Smooth muscle cell (in vitro differentiated cells): ENCODE measurements around the gene CEP83. TPM values are rescaled to one million over a fixed set of nuclear protein-coding genes. Genes with fewer than 3 reads are reported as not detected.

ENCODE experiments used
- DNase-seq: peaks from one replicate; lab custom pipeline; 2025; ENCODE audit not compliant: unreplicated experiment; lab: John Stamatoyannopoulos, UW
- H2AFZ ChIP-seq: fragments of 200-600 bp; sonication (generic); 2 replicates; pipeline ENCODE4 v1.6.0; 2016; ENCODE audit warnings: antibody characterized with exemption, low read depth, mild to moderate bottlenecking
- H3F3A ChIP-seq: fragments of 200-600 bp; sonication (generic); 2 replicates; pipeline ENCODE4 v1.6.0; 2017; ENCODE audit warnings: antibody characterized with exemption, low read depth
- H3K27ac ChIP-seq: fragments of 200-600 bp; sonication (generic); 2 replicates; pipeline ENCODE4 v1.5.1; 2016; ENCODE audit warnings: low read depth, mild to moderate bottlenecking
- H3K27me3 ChIP-seq: fragments of 200-600 bp; sonication (generic); 2 replicates; pipeline ENCODE4 v1.6.1; 2016; ENCODE audit warnings: low read depth, mild to moderate bottlenecking
- H3K36me3 ChIP-seq: fragments of 200-600 bp; sonication (generic); 2 replicates; pipeline ENCODE4 v1.5.1; 2016; ENCODE audit warnings: low read depth
- H3K4me1 ChIP-seq: fragments of 200-600 bp; sonication (generic); 2 replicates; pipeline ENCODE4 v1.5.1; 2016; ENCODE audit warnings: low read depth
- H3K4me2 ChIP-seq: fragments of 200-600 bp; sonication (generic); 2 replicates; pipeline ENCODE4 v1.6.0; 2016; ENCODE audit warnings: mild to moderate bottlenecking
- H3K4me3 ChIP-seq: fragments of 200-600 bp; sonication (generic); 2 replicates; pipeline ENCODE4 v1.5.1; 2016; ENCODE audit warnings: mild to moderate bottlenecking
- H3K79me2 ChIP-seq: fragments of 200-600 bp; sonication (generic); 2 replicates; pipeline ENCODE4 v1.6.0; 2016; ENCODE audit warnings: low read depth, mild to moderate bottlenecking
- H3K9ac ChIP-seq: fragments of 200-600 bp; sonication (generic); 2 replicates; pipeline ENCODE4 v1.6.0; 2016; ENCODE audit warnings: low read depth
- H3K9me3 ChIP-seq: fragments of 200-600 bp; sonication (generic); replicated peaks from 2 replicates; pipeline ENCODE4 v1.5.1; 2016; ENCODE audit warnings: low read depth
- H4K20me1 ChIP-seq: fragments of 200-600 bp; sonication (generic); 2 replicates; pipeline ENCODE4 v1.6.0; 2016; ENCODE audit warnings: low read depth
- CTCF ChIP-seq: fragments of 200-600 bp; sonication (generic); IDR thresholded peaks from 2 replicates; pipeline ENCODE4 v1.5.1; 2017; ENCODE audit warnings: borderline replicate concordance, mild to moderate bottlenecking, antibody characterized with exemption; ENCODE audit not compliant: insufficient read depth, poor library complexity, severe bottlenecking
- WGBS: methylation state at CpG from one replicate; pipeline ENCODE4 v1.1.7; 2016; ENCODE audit warnings: low lambda C conversion rate; 5-methylcytosine and 5-hydroxymethylcytosine counted together
- polyA plus RNA-seq: library from polyadenylated mRNA; unstranded; fragments of >200 nt; fragmentation: Nextera tagmentation; extraction: Ambion mirVana; gene quantifications from 2 replicates; pipeline ENCODE4 v1.2.1, GENCODE V29; 2016
- total RNA-seq: library from RNA; depleted of rRNA; stranded (reverse); fragments of >200 nt; gene quantifications from 2 replicates; pipeline ENCODE4 v1.2.3, GENCODE V29; 2014

CEP83 gene
- total and polyA plus RNA-seq, 2 experiments from 2014 or later, result 2.8 to 30.3 TPM

GRCh38 chr12:94435511-94435927 lies 24.1 kb downstream of the CEP83 start:
- no peak overlapping the region for H3K9ac ChIP-seq

GRCh38 chr12:94434171-94434570 lies 25.5 kb downstream of the CEP83 start:
- Histone ChIP-seq H3K79me2 (peaks cover 24% of the 10 kb centered on the region), H3F3A (no peaks in the 10 kb centered on the region), H2AFZ (no peak overlapping the region), H3K4me2 (no peak overlapping the region), H3K27me3 (no peaks in the 10 kb centered on the region), H4K20me1 (no peaks in the 10 kb centered on the region), H3K27ac (no peak overlapping the region), H3K9me3 (peaks cover 13% of the 10 kb centered on the region), H3K4me1 (peaks cover 10% of the 10 kb centered on the region), H3K36me3 (no peaks in the 10 kb centered on the region), H3K4me3 (peak overlapping the region; percentile 14), H3K9ac (no peak overlapping the region)
- peak; percentile 29 for TF ChIP-seq CTCF
- 89% methylated on average over 3 of the region's 3 CpGs for WGBS
- no peak for DNase-seq

More at GRCh38 chr12:94435511-94435927, 24.1 kb downstream of the CEP83 start:
- Histone ChIP-seq H3K4me3 (no peak overlapping the region), H3K27me3 (no peaks in the 10 kb centered on the region), H2AFZ (no peak overlapping the region), H3K27ac (no peak overlapping the region), H3K36me3 (no peaks in the 10 kb centered on the region), H3F3A (no peaks in the 10 kb centered on the region), H3K9me3 (peaks cover 11% of the 10 kb centered on the region), H4K20me1 (no peaks in the 10 kb centered on the region), H3K4me2 (no peak overlapping the region), H3K79me2 (peaks cover 24% of the 10 kb centered on the region), H3K4me1 (peaks cover 10% of the 10 kb centered on the region)
- no peak for DNase-seq
- 57% methylated on average over 5 of the region's 5 CpGs for WGBS
- no peak for TF ChIP-seq CTCF

- H3K36me3 ChIP-seq, result no peaks in the 10 kb centered on the region
- H3F3A ChIP-seq, result no peaks in the 10 kb centered on the region
- no peak for DNase-seq
- H2AFZ ChIP-seq, result no peak overlapping the region
- peak overlapping the region; percentile 14 for H3K4me3 ChIP-seq
- H3K9ac ChIP-seq, result no peak overlapping the region
- 75% methylated on average over 1 of the region's 1 CpG for WGBS
- H3K79me2 ChIP-seq, result peaks cover 19% of the 10 kb centered on the region
- no peak for TF ChIP-seq CTCF
- H3K27me3 ChIP-seq, result no peaks in the 10 kb centered on the region
- H3K27ac ChIP-seq, result no peak overlapping the region
- peaks cover 10% of the 10 kb centered on the region for H3K4me1 ChIP-seq
- no peak overlapping the region for H3K4me2 ChIP-seq
- H4K20me1 ChIP-seq, result no peaks in the 10 kb centered on the region
- H3K9me3 ChIP-seq, result peaks cover 13% of the 10 kb centered on the region
Observed at GRCh38 chr12:94433744-94434143, 25.9 kb downstream of the CEP83 start.

GRCh38 chr12:94430304-94430703 lies 29.4 kb downstream of the CEP83 start:
- DNase-seq, result no peak
- no peaks in the 10 kb centered on the region for H3K27me3 ChIP-seq
- H3K36me3 ChIP-seq, result no peaks in the 10 kb centered on the region
- peaks cover 6% of the 10 kb centered on the region for H3F3A ChIP-seq
- peaks cover 27% of the 10 kb centered on the region for H3K4me1 ChIP-seq
- no peak overlapping the region for H3K27ac ChIP-seq
- no peak for TF ChIP-seq CTCF
- H3K9me3 ChIP-seq, result peaks cover 13% of the 10 kb centered on the region
- no peak overlapping the region for H3K4me3 ChIP-seq
- H3K4me2 ChIP-seq, result no peak overlapping the region
- no peak overlapping the region for H2AFZ ChIP-seq
- no peaks in the 10 kb centered on the region for H3K79me2 ChIP-seq
- H3K9ac ChIP-seq, result no peak overlapping the region
- no peaks in the 10 kb centered on the region for H4K20me1 ChIP-seq
